B cell (primary cell): ENCODE data around the gene PDLIM7. TPM values are rescaled to one million over a fixed set of nuclear protein-coding genes. Genes with fewer than 3 reads are reported as not detected.

Experiments
- ATAC-seq: fragments of 200-7000 bp; cut with Tn5 transposase; one replicate; pipeline ENCODE4 v1.10.0; 2021; ENCODE audit warnings: low read depth, mild to moderate bottlenecking, moderate number of reproducible peaks, moderate library complexity
- CTCF ChIA-PET: fragments of 350-600 bp; sonication (Branson Sonifier 250); formaldehyde crosslinking; loops from one replicate; lab custom pipeline; 2021; ENCODE audit warnings: antibody characterized with exemption, inconsistent platforms; lab: Charles Lee
- POLR2A ChIA-PET: fragments of 350-600 bp; sonication (Branson Sonifier 250); formaldehyde crosslinking; loops from one replicate; lab custom pipeline; 2021; ENCODE audit warnings: antibody characterized with exemption; lab: Charles Lee
- DNase-seq: peaks from one replicate; pipeline ENCODE4 v3.0.0; 2013
- H2AFZ ChIP-seq: 2 replicates; pipeline ENCODE4 v1.6.1; 2012; ENCODE audit warnings: mild to moderate bottlenecking, low read depth, low read length; ENCODE audit not compliant: insufficient read depth, poor library complexity, severe bottlenecking
- H3K27ac ChIP-seq, 2 donors: 1 replicate in 1 of 2; 2 replicates in 1 of 2; pipeline ENCODE4 v1.5.1; 2012 to 2013; ENCODE audit warnings: low read length in 2 of 2, mild to moderate bottlenecking in 2 of 2, moderate library complexity in 1 of 2
- H3K27me3 ChIP-seq, 4 experiments: fragments of 200-600 bp in 1 of 4; sonication (generic) in 1 of 4; replicated peaks in 1 of 4; 1 replicate in 2 of 4; 2 replicates in 2 of 4; pipeline versions ENCODE4 v1.6.1 to v1.7.0; 2013 to 2016; ENCODE audit warnings: low read length in 3 of 4, mild to moderate bottlenecking in 2 of 4, mixed read lengths in 1 of 4, moderate library complexity in 1 of 4; ENCODE audit not compliant: insufficient read depth in 4 of 4, control insufficient read depth in 3 of 4; ENCODE audit errors: control extremely low read depth in 1 of 4
- H3K36me3 ChIP-seq, 2 experiments: replicated peaks in 1 of 2; 1 replicate in 1 of 2; 2 replicates in 1 of 2; pipeline versions ENCODE4 v1.6.1 to v1.7.1; 2013; ENCODE audit warnings: low read length in 1 of 2; ENCODE audit not compliant: insufficient read depth in 2 of 2, control insufficient read depth in 1 of 2; ENCODE audit errors: control extremely low read depth in 1 of 2, extremely low read depth in 1 of 2
- H3K4me1 ChIP-seq, 2 donors: fragments of 200-600 bp in 1 of 2; sonication (generic) in 1 of 2; 1 replicate in 1 of 2; 2 replicates in 1 of 2; pipeline versions ENCODE4 v1.5.1 to v1.6.1; 2013 to 2017; ENCODE audit warnings: low read length in 2 of 2; ENCODE audit not compliant: control insufficient read depth in 2 of 2, insufficient read depth in 2 of 2
- H3K4me2 ChIP-seq: replicated peaks from 2 replicates; pipeline ENCODE3; 2012; ENCODE audit warnings: mild to moderate bottlenecking, low read depth, low read length; ENCODE audit not compliant: poor library complexity, severe bottlenecking
- H3K4me3 ChIP-seq, 5 experiments: fragments of 200-600 bp in 1 of 5; sonication (generic) in 1 of 5; 1 replicate in 3 of 5; 2 replicates in 2 of 5; pipeline versions ENCODE4 v1.5.1 to v1.7.0; 2011 to 2016; ENCODE audit warnings: low read length in 4 of 5, mild to moderate bottlenecking in 4 of 5, low read depth in 2 of 5, control low read depth in 1 of 5, moderate library complexity in 1 of 5; ENCODE audit not compliant: insufficient read depth in 1 of 5; ENCODE audit errors: control extremely low read depth in 1 of 5, extremely low read depth in 1 of 5
- H3K79me2 ChIP-seq: fragments of 200-600 bp; sonication (generic); one replicate; pipeline ENCODE4 v1.6.0; 2016; ENCODE audit warnings: low read length; ENCODE audit not compliant: control insufficient read depth, insufficient read depth
- H3K9ac ChIP-seq: fragments of 200-600 bp; sonication (generic); 2 replicates; pipeline ENCODE4 v1.6.1; 2017; ENCODE audit warnings: mild to moderate bottlenecking, low read length, moderate library complexity
- H3K9me3 ChIP-seq, 3 donors: one replicate each; pipeline versions ENCODE4 v1.6.1 to v1.7.1; 2013; ENCODE audit warnings: low read length in 2 of 3; ENCODE audit not compliant: control insufficient read depth in 2 of 3, insufficient read depth in 1 of 3; ENCODE audit errors: control extremely low read depth in 1 of 3
- H4K20me1 ChIP-seq: 2 replicates; pipeline ENCODE4 v1.6.0; 2012; ENCODE audit warnings: mild to moderate bottlenecking, low read length; ENCODE audit not compliant: insufficient read depth, control insufficient read depth, poor library complexity, severe bottlenecking
- H3K27ac Mint-ChIP-seq: one replicate; pipeline ENCODE4 v1.8.0; 2021; ENCODE audit warnings: mixed read lengths
- H3K27me3 Mint-ChIP-seq: one replicate; pipeline ENCODE4 v1.8.0; 2021; ENCODE audit warnings: mixed read lengths
- H3K4me1 Mint-ChIP-seq: one replicate; pipeline ENCODE4 v1.8.0; 2021; ENCODE audit warnings: mixed read lengths
- H3K4me3 Mint-ChIP-seq: one replicate; pipeline ENCODE4 v1.8.0; 2021; ENCODE audit warnings: mixed read lengths
- H3K9me3 Mint-ChIP-seq: one replicate; pipeline ENCODE4 v1.8.0; 2022; ENCODE audit warnings: mixed read lengths; ENCODE audit not compliant: insufficient read depth
- CTCF ChIP-seq: fragments of 200-600 bp; IDR thresholded peaks from one replicate; pipeline ENCODE4 v1.8.0; 2022; ENCODE audit warnings: antibody characterized with exemption, mild to moderate bottlenecking
- EZH2 ChIP-seq: IDR thresholded peaks from 2 replicates; pipeline ENCODE4 v1.6.1; 2012; ENCODE audit warnings: borderline replicate concordance, low read depth, mild to moderate bottlenecking, moderate library complexity, low read length; ENCODE audit not compliant: insufficient read depth, poor library complexity, severe bottlenecking
- WGBS: methylation state at CpG from one replicate; pipeline ENCODE4 v1.1.5; 2013; ENCODE audit warnings: missing lambda C conversion rate; ENCODE audit not compliant: insufficient coverage; 5-methylcytosine and 5-hydroxymethylcytosine counted together
- intact Hi-C: fragments of 100-400 bp; cut with micrococcal nuclease; formaldehyde crosslinking; loops from one replicate; pipeline ENCODE4 v1.10.0; 2022
- polyA plus RNA-seq: library from polyadenylated mRNA; depleted of rRNA; stranded (reverse); fragments of >200 nt; gene quantifications from 2 replicates; pipeline ENCODE4 v1.2.3, GENCODE V29; 2012
- total RNA-seq, 2 donors: library from RNA; stranded (reverse); fragments of 120-200 nt in 1 of 2; gene quantifications; 1 replicate in 1 of 2; 2 replicates in 1 of 2; pipeline versions ENCODE4 v1.2.3 to v1.2.4, GENCODE V29; 2013 to 2022

Gene PDLIM7
- total and polyA plus RNA-seq, 2 donors (not counting 1 experiment from before 2014, with no cell fraction given): 23.9 to 25.8 TPM

GRCh38 chr5:177529247-177530203, 32.1 kb upstream of the PDLIM7 start:
- no peak overlapping the region for H3K4me2 ChIP-seq
- POLR2A ChIA-PET: no interaction called here
- Mint-ChIP-seq H3K27me3 (no peaks in the 10 kb centered on the region), H3K4me1 (no peaks in the 10 kb centered on the region), H3K9me3 (no peaks in the 10 kb centered on the region), H3K27ac (no peak overlapping the region), H3K4me3 (no peak overlapping the region)
- DNase-seq (no peak), ATAC-seq (no peak)
- H3K27me3 ChIP-seq: no peaks in the 10 kb centered on the region
- H4K20me1 ChIP-seq: peaks cover 8% of the 10 kb centered on the region
- no peak for TF ChIP-seq EZH2
- no peak for TF ChIP-seq CTCF
- no peak overlapping the region for H2AFZ ChIP-seq
- 90% methylated on average over 12 of the region's 12 CpGs for WGBS
- no peak overlapping the region for H3K4me3 ChIP-seq
- peaks cover 1 to 83% of the 10 kb centered on the region in 2 experiments for H3K36me3 ChIP-seq
- CTCF ChIA-PET: no interaction called here
- no peaks in the 10 kb centered on the region for H3K4me1 ChIP-seq
- H3K27ac ChIP-seq: no peak overlapping the region
- H3K9ac ChIP-seq: no peak overlapping the region
- H3K9me3 ChIP-seq: no peaks in the 10 kb centered on the region
- peaks cover 11% of the 10 kb centered on the region for H3K79me2 ChIP-seq
- intact Hi-C loops: no loop called here

GRCh38 chr5:177528631-177529030, 31.2 kb upstream of the PDLIM7 start:
- Histone ChIP-seq H3K4me3 (no peak overlapping the region), H3K9me3 (no peaks in the 10 kb centered on the region)
- POLR2A ChIA-PET: no interaction called here

More at GRCh38 chr5:177528631-177529030, 31.2 kb upstream of the PDLIM7 start:
- Mint-ChIP-seq H3K4me1 (no peaks in the 10 kb centered on the region), H3K27me3 (no peaks in the 10 kb centered on the region), H3K9me3 (no peaks in the 10 kb centered on the region), H3K4me3 (no peak overlapping the region), H3K27ac (no peak overlapping the region)
- no peak overlapping the region for H3K9ac ChIP-seq
- intact Hi-C loops: no loop called here
- peaks cover 17% of the 10 kb centered on the region for H4K20me1 ChIP-seq
- CTCF ChIA-PET: no interaction called here
- no peak for TF ChIP-seq CTCF
- no peak for TF ChIP-seq EZH2
- no peak for ATAC-seq
- H3K4me2 ChIP-seq: no peak overlapping the region
- H3K36me3 ChIP-seq: peaks cover 1 to 87% of the 10 kb centered on the region in 2 experiments
- no peak overlapping the region for H2AFZ ChIP-seq
- DNase-seq: no peak
- H3K4me1 ChIP-seq: no peaks in the 10 kb centered on the region
- H3K27ac ChIP-seq: no peak overlapping the region
- WGBS: 96% methylated on average over 9 of the region's 10 CpGs
- no peaks in the 10 kb centered on the region for H3K27me3 ChIP-seq
- peaks cover 20% of the 10 kb centered on the region for H3K79me2 ChIP-seq
